K562 (cell line): Measurements from ENCODE around the gene DCTN2. TPM values are rescaled to one million over a fixed set of nuclear protein-coding genes. Genes with fewer than 3 reads are reported as not detected.

Experiments
- ATAC-seq: fragments of 200-7000 bp; cut with Tn5 transposase; 3 replicates; pipeline ENCODE4 v1.9.1; 2020; ENCODE audit warnings: moderate library complexity
- BruUV-seq: library from RNA; stranded (reverse); fragments of 400-500 nt; replicated peaks from 2 replicates; lab custom pipeline; 2021; lab: Mats Ljungman, UMichigan
- CTCF ChIA-PET: fragments of 300-600 bp; formaldehyde crosslinking; extraction: SDS; loops from one replicate; lab custom pipeline; 2021; ENCODE audit warnings: low intra/inter-chr PET ratio; lab: Yijun Ruan, JAX
- POLR2A ChIA-PET: fragments of 300-600, 350-650 bp; sonication (Branson Sonifier 250); formaldehyde crosslinking; extraction: SDS; loops from one replicate; lab custom pipeline; 2021; ENCODE audit warnings: antibody characterized with exemption, inconsistent platforms; lab: Yijun Ruan, JAX
- DNase-seq, 4 experiments: peaks; one replicate each; pipeline versions ENCODE4 v3.0.0 to v3.0.0-alpha.2; 2011 to 2018; ENCODE audit warnings: low spot score in 3 of 4, mixed read lengths in 3 of 4; ENCODE audit errors: extremely low read depth in 1 of 4
- FAIRE-seq: peaks from 2 replicates; lab custom pipeline; 2011; peaks lifted over from hg19 to GRCh38; lab: Jason Lieb, UNC
- H2AFZ ChIP-seq: 2 replicates; pipeline ENCODE4 v1.6.0; 2011; ENCODE audit warnings: low read depth, low read length, control low read depth, inconsistent platforms
- H3K27ac ChIP-seq: fragments of 200-600 bp; 3 replicates; pipeline ENCODE4 v1.8.0; 2011; ENCODE audit warnings: low read depth, mild to moderate bottlenecking, control low read depth, inconsistent platforms, low read length, moderate library complexity, mixed read lengths; ENCODE audit errors: extremely low read depth
- H3K27me3 ChIP-seq, 2 experiments: fragments of 300-600 bp in 1 of 2; 2 replicates in 1 of 2; 3 replicates in 1 of 2; pipeline versions ENCODE4 v1.6.0 to v1.8.0; 2011; ENCODE audit warnings: inconsistent platforms in 2 of 2, low read length in 2 of 2, mild to moderate bottlenecking in 1 of 2, mixed read lengths in 1 of 2, moderate library complexity in 1 of 2; ENCODE audit not compliant: control insufficient read depth in 2 of 2, insufficient read depth in 2 of 2
- H3K36me3 ChIP-seq: fragments of 300-600 bp; 3 replicates; pipeline ENCODE4 v1.8.0; 2011; ENCODE audit warnings: mild to moderate bottlenecking, low read length, inconsistent platforms; ENCODE audit not compliant: control insufficient read depth, insufficient read depth
- H3K4me1 ChIP-seq, 2 experiments: fragments of 200-600 bp in 1 of 2; replicated peaks in 1 of 2; 2 replicates in 1 of 2; 3 replicates in 1 of 2; pipeline versions ENCODE4 v1.5.1 to v1.8.0; 2011; ENCODE audit warnings: inconsistent platforms in 2 of 2, low read length in 2 of 2, mild to moderate bottlenecking in 1 of 2, mixed read lengths in 1 of 2, moderate library complexity in 1 of 2; ENCODE audit not compliant: control insufficient read depth in 2 of 2, insufficient read depth in 2 of 2
- H3K4me2 ChIP-seq: 2 replicates; pipeline ENCODE4 v1.6.1; 2011; ENCODE audit warnings: low read length, control low read depth, inconsistent platforms, mixed read lengths; ENCODE audit not compliant: insufficient read depth
- H3K4me3 ChIP-seq: fragments of 200-600 bp; sonication (generic), shearing (Covaris generic); 2 replicates; pipeline ENCODE4 v1.5.1; 2016; ENCODE audit warnings: control low read depth, inconsistent platforms
- H3K79me2 ChIP-seq: fragments of 200-600 bp; 3 replicates; pipeline ENCODE4 v1.8.0; 2011; ENCODE audit warnings: low read length, inconsistent platforms; ENCODE audit not compliant: control insufficient read depth, insufficient read depth
- H3K9ac ChIP-seq, 2 experiments: 2 replicates each; pipeline versions ENCODE4 v1.6.0 to v1.6.1; 2011; ENCODE audit warnings: low read depth in 2 of 2, low read length in 2 of 2, control low read depth in 1 of 2, inconsistent platforms in 1 of 2, mild to moderate bottlenecking in 1 of 2, mixed read lengths in 1 of 2; ENCODE audit not compliant: insufficient read depth in 1 of 2
- H3K9me1 ChIP-seq: one replicate; pipeline ENCODE4 v1.6.0; 2011; ENCODE audit warnings: inconsistent platforms, mild to moderate bottlenecking, low read length, moderate library complexity; ENCODE audit not compliant: control insufficient read depth, insufficient read depth
- H3K9me3 ChIP-seq: replicated peaks from 2 replicates; pipeline ENCODE4 v1.5.1; 2011; ENCODE audit warnings: low read depth, low read length, inconsistent platforms; ENCODE audit not compliant: control insufficient read depth, insufficient read depth
- H4K20me1 ChIP-seq: replicated peaks from 2 replicates; pipeline ENCODE4 v1.6.1; 2011; ENCODE audit warnings: low read length, inconsistent platforms, mixed read lengths; ENCODE audit not compliant: control insufficient read depth, insufficient read depth
- ARID1B ChIP-seq: fragments of 450-650 bp; IDR thresholded peaks from 2 replicates; pipeline ENCODE4 v1.6.1; 2016; ENCODE audit warnings: antibody characterized with exemption, mild to moderate bottlenecking, inconsistent platforms
- ATF3 ChIP-seq, 2 experiments: fragments of 450-650 bp in 1 of 2; sonication (generic) in 1 of 2; formaldehyde crosslinking in 1 of 2; IDR thresholded peaks in 1 of 2; conservative IDR thresholded peaks in 1 of 2; 2 replicates each; pipeline versions ENCODE4 v1.6.1 to v1.8.1; 2016 to 2023; ENCODE audit warnings: mild to moderate bottlenecking in 2 of 2, moderate library complexity in 2 of 2, inconsistent platforms in 1 of 2, missing genetic modification reagents in 1 of 2
- HNRNPH1 ChIP-seq: fragments of 200-400 bp; formaldehyde crosslinking; optimal IDR thresholded peaks from 2 replicates; pipeline ENCODE3; 2017; ENCODE audit warnings: low read depth, mild to moderate bottlenecking, low read length, moderate library complexity
- HNRNPLL ChIP-seq: fragments of 200-400 bp; formaldehyde crosslinking; IDR thresholded peaks from 2 replicates; pipeline ENCODE4 v1.6.1; 2017; ENCODE audit warnings: low read length, low read depth, mild to moderate bottlenecking; ENCODE audit not compliant: poor library complexity, severe bottlenecking
- IRF2 ChIP-seq: sonication (generic); formaldehyde crosslinking; IDR thresholded peaks from 2 replicates; pipeline ENCODE4 v1.8.1; 2022; ENCODE audit warnings: mild to moderate bottlenecking, missing genetic modification reagents
- JUND ChIP-seq, 2 experiments: IDR thresholded peaks; 2 replicates in 1 of 2; 3 replicates in 1 of 2; pipeline ENCODE4 v1.6.1; 2011; ENCODE audit warnings: borderline replicate concordance in 2 of 2, low read depth in 2 of 2, low read length in 2 of 2, improper control_type of control experiment in 1 of 2, missing biosample characterization in 1 of 2, missing genetic modification characterization in 1 of 2, missing genetic modification reagents in 1 of 2
- MAX ChIP-seq: sonication (generic); formaldehyde crosslinking; IDR thresholded peaks from 2 replicates; pipeline ENCODE4 v1.9.0; 2022; ENCODE audit warnings: mild to moderate bottlenecking, missing genetic modification reagents
- MTA2 ChIP-seq: fragments of 450-650 bp; IDR thresholded peaks from 2 replicates; pipeline ENCODE4 v1.6.1; 2016; ENCODE audit warnings: low read depth
- NELFE ChIP-seq: IDR thresholded peaks from 2 replicates; pipeline ENCODE4 v1.6.1; 2011; ENCODE audit warnings: mild to moderate bottlenecking; ENCODE audit not compliant: insufficient read depth, insufficient read length
- NR2C1 ChIP-seq, 2 experiments: fragments of 450-650 bp; IDR thresholded peaks; 2 replicates each; pipeline ENCODE4 v1.6.1; 2017; ENCODE audit warnings: mild to moderate bottlenecking in 2 of 2, antibody characterized with exemption in 1 of 2, inconsistent platforms in 1 of 2, missing compliant biosample characterization in 1 of 2, missing genetic modification characterization in 1 of 2
- XRCC3 ChIP-seq: fragments of 450-650 bp; IDR thresholded peaks from 2 replicates; pipeline ENCODE4 v1.6.1; 2017; ENCODE audit warnings: mild to moderate bottlenecking, moderate library complexity
- XRCC4 ChIP-seq: IDR thresholded peaks from one replicate; pipeline ENCODE4 v1.6.1; 2011; ENCODE audit not compliant: insufficient read depth, insufficient read length; ENCODE audit errors: extremely low read depth
- XRCC5 ChIP-seq: fragments of 200-400 bp; formaldehyde crosslinking; IDR thresholded peaks from 2 replicates; pipeline ENCODE4 v1.6.1; 2017; ENCODE audit warnings: low read depth, mild to moderate bottlenecking, low read length
- ZBTB7A ChIP-seq: IDR thresholded peaks from 2 replicates; pipeline ENCODE4 v1.6.1; 2011; ENCODE audit warnings: low read depth, mild to moderate bottlenecking, low read length, moderate library complexity, borderline replicate concordance; ENCODE audit not compliant: control insufficient read depth
- ZNF3 ChIP-seq: fragments of 250-450 bp; sonication (Bioruptor Pico); IDR thresholded peaks from 2 replicates; pipeline ENCODE4 v1.5.0; 2021; ENCODE audit warnings: mild to moderate bottlenecking, moderate library complexity
- ZNF695 ChIP-seq: fragments of 450-650 bp; formaldehyde crosslinking; IDR thresholded peaks from 2 replicates; pipeline ENCODE4 v1.4.0; 2020; ENCODE audit warnings: mild to moderate bottlenecking, moderate library complexity
- WGBS: fragments of 100-300 bp; shearing (Covaris generic); methylation state at CpG from one replicate; pipeline ENCODE4 v1.1.6; 2016; ENCODE audit warnings: low coverage, mixed read lengths; ENCODE audit not compliant: insufficient coverage; ENCODE audit errors: missing lambda C conversion rate; 5-methylcytosine and 5-hydroxymethylcytosine counted together
- in situ Hi-C: fragments of 300-500 bp; cut with MboI; formaldehyde crosslinking; loops from 4 replicates; pipeline ENCODE4 v1.15.0; 2018; ENCODE audit warnings: inconsistent platforms, mixed read lengths
- intact Hi-C: fragments of 100-400 bp; cut with micrococcal nuclease; formaldehyde crosslinking; loops from 2 replicates; pipeline ENCODE4 v1.14.2; 2022
- polyA plus RNA-seq, 8 experiments: library from polyadenylated mRNA; depleted of rRNA in 4 of 8; stranded (reverse) in 5 of 8; unstranded in 3 of 8; fragments of >200 nt; fragmentation: Nextera tagmentation in 2 of 8; fragmentation: Illumina TruSeq in 1 of 8; extraction: Ambion mirVana in 2 of 8; extraction: Trizol in 1 of 8; gene quantifications; 2 replicates each; pipeline versions ENCODE4 v1.2.1 to v1.2.3, GENCODE V29; 2011 to 2014; ENCODE audit warnings: inconsistent platforms in 1 of 8, missing spikeins in 1 of 8
- total RNA-seq, 7 experiments: library from RNA; depleted of rRNA in 6 of 7; stranded (reverse); fragments of >200 nt in 6 of 7; fragmentation: Illumina TruSeq in 2 of 7; extraction: Trizol in 2 of 7; gene quantifications; 2 replicates each; pipeline versions ENCODE4 v1.2.1 to v1.2.3, GENCODE V29; 2011 to 2021; ENCODE audit warnings: low replicate concordance in 1 of 7

Gene DCTN2
- total and polyA plus RNA-seq, 9 of the 15 experiments (the other 6 are each of a cell fraction or from before 2014, with no cell fraction given), result 43.6 to 270 (median 125) TPM

- Histone ChIP-seq H4K20me1 (peaks cover 3% of the 10 kb centered on the region; the same call in 1 of the 2 replicates), H3K9me1 (no peaks in the 10 kb centered on the region), H3K27me3 (no peaks in the 10 kb centered on the region), H3K4me1 (peaks cover 5 to 7% of the 10 kb centered on the region in 2 experiments), H3K4me2 (no peak overlapping the region), H3K27ac (no peak overlapping the region), H3K79me2 (no peaks in the 10 kb centered on the region), H3K4me3 (no peak overlapping the region), H3K9me3 (no peaks in the 10 kb centered on the region), H2AFZ (no peak overlapping the region), H3K9ac (no peak overlapping the region; a peak in 1 of 4 replicates), H3K36me3 (peaks cover 50% of the 10 kb centered on the region; the same call in 2 of the 3 replicates)
- TF ChIP-seq ZNF3 (CRISPR knock-in tag) (no peak), ARID1B (no peak), HNRNPH1 (no peak), MTA2 (no peak), NELFE (no peak), ZBTB7A (no peak), HNRNPLL (no peak), XRCC5 (no peak), ZNF695 (CRISPR knock-in tag) (no peak), ATF3 (IDR thresholded peaks at IDR 0.05) (no peak), ATF3 (CRISPR knock-in tag; conservative IDR thresholded peaks at IDR 0.05) (no peak), NR2C1 (IDR thresholded peaks at IDR 0.05) (no peak), NR2C1 (tag; IDR thresholded peaks at IDR 0.05) (no peak), XRCC4 (no peak), MAX (CRISPR knock-in tag) (no peak), IRF2 (CRISPR knock-in tag) (no peak), XRCC3 (no peak), JUND (IDR thresholded peaks at IDR 0.05; ENCODE audit: borderline replicate concordance, low read depth, low read length) (no peak), JUND (tag; IDR thresholded peaks at IDR 0.05; ENCODE audit: borderline replicate concordance, low read depth, low read length) (no peak)
- POLR2A ChIA-PET, result interaction anchor here (0.6 to 1.1 kb wide), 4 partner anchors 13 to 214 kb away, joined by 3 to 6 read pairs (median 4); partner anchors contain the start of gene DDIT3
- DNase-seq (no peak), FAIRE-seq (no peak), ATAC-seq (no peak)
- WGBS, result 67% methylated on average over 2 of the region's 2 CpGs
- CTCF ChIA-PET, result no interaction called here
- in situ Hi-C loops, result no loop called here
- BruUV-seq, result no TSS peak
- intact Hi-C loops, result no loop called here
Measured at GRCh38 chr12:57585156-57585555, 38.2 kb upstream of the DCTN2 start.
